ENCODE measurements around the gene TRIM74.
"Not testable (repeated sequence)": the region's sequence is repeated elsewhere in the genome, so short reads cannot be mapped to it uniquely, and the experiment has no call there.

Gene TRIM74

DNA sequence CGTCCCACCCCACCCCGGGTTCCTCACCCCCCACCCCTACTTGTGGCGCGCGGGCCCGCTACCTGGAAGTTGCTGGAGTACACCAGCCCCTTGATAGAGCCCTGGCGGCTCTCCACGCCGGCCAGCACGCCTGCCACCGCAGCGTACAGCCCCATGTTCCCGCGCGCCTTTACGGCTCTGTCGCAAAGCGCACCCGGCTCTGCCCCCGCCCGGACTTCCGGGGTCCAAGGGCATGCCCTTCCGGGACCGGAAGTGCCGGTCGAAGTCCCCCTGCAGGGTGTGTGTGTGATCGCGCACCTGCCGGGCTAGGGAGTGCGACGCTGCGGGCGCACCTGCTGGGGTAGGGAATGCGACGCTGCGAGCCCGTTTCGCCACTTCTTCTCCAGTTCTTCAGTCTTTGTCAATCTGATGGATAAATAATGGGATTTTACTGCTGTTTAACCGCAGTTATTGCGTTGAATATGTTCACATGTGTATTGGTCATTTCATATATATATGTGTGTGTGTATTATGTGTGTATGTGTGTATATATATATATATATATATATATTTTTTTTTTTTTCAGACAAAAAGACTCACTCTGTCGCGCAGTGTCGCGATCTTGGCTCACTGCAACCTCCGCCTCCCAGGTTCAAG lies 14.6 kb downstream of the TRIM74 start:
- not testable (repeated sequence) for DNase-seq

DNA sequence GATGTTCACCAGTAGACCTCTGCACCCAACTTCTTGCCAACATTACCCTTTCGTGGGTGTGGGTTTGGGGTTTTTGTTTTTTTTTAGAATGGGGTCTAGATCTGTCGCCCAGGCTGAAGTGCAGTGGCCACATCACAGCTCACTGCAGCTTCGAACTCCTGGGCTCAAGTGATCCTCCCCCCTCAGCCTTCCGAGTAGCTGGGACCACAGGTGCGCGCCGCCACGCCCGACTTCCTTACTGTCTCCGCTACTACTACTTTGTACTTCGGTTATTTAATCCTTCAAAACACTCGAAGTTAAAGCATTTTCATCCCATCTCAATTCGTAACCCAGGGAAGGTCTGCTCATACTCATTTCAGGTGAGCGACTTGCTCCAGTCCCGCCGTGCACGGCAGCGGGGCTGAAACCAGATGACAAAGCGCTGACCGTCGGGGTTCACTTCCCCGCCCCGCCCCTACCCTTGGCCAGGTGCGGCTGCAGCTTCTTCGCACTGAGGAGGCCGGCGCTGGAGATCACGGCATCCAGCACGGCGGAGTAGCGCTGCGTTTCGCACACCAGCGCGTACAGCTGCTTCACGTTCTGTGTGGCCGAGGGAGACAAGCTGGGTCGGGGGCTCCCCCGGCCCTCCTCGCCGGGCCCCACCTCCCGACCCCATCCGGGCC lies 15.2 kb downstream of the TRIM74 start:
- DNase-seq: not testable (repeated sequence)

DNA sequence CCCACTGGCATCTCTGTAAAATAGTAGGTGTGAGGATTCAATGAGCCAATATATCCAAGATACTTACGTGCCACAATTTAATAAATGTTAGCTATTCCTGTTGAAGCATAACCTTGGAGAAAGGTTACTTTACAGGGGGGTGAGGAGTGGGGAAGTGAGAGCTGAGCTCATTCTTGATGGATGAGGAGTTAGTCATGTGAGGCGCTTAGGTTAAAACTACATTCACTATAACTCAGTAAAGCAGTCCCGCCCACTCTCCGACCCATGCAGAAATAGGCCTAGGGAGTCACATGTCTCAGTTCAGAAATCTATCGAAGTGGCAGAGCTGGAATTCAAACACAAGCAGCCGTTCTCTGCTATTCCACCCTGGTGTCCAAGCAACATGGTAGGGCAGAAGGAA lies 18.8 kb downstream of the TRIM74 start:
- DNase-seq: not testable (repeated sequence)

DNA sequence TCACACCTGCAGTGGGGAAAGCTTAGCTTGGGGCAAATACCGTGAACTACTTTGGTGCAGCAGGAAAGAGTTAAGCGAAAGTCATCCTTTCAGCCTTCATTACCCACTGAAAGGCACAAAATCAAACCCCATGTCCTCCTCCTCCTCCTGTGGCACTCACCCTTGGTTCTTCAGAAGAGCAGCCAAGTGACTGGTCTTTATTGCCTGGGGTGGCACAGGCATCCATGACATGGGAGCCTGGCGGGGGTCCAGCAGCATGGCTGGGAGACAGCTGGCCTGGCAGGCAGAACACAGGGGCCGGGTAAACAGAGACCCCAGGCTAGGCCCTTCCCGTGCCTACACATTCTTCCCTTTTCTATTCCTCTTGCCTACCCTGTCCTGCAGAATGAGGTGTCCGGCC lies 19.6 kb downstream of the TRIM74 start:
- not testable (repeated sequence) for DNase-seq

DNA sequence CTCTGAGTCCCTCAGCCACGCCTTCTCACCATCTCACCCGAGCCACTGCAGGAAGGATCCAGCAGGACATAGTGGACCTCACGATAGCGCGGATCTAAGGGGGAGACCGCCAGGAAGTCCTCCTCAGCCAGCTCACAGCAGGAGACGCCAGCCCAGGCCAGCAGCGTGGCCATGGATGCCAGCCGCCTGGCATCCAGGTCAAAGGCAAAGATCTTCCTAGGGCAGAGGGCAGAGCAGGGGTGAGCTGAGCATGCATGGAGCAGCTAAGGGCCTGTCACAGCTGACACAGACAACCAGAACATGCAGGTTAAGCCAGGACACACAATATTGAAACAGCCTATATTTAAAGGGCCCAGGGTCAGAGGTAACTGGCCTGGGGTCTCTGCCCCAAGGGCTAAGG lies 20.0 kb downstream of the TRIM74 start:
- not testable (repeated sequence) for DNase-seq

DNA sequence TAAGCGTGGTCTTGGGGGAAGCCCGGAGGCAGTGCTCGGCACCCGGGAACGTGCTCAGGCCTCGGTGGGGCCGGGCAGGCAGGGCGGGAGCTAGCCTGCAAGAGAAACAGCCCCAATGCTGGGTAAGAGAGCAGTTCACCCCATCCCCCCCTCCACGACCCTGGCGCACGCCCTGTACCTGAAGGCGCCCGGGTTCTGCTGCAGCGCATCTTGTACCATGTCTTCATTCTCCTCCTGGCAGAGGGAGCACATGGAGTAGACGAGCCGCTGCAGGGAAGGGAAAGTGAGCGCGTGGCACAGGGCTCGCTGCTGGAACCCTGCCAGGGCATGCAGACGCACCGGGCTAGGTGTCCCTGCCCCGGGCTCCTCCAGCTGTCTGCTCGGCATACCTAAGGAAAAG lies 20.6 kb downstream of the TRIM74 start:
- not testable (repeated sequence) for DNase-seq

DNA sequence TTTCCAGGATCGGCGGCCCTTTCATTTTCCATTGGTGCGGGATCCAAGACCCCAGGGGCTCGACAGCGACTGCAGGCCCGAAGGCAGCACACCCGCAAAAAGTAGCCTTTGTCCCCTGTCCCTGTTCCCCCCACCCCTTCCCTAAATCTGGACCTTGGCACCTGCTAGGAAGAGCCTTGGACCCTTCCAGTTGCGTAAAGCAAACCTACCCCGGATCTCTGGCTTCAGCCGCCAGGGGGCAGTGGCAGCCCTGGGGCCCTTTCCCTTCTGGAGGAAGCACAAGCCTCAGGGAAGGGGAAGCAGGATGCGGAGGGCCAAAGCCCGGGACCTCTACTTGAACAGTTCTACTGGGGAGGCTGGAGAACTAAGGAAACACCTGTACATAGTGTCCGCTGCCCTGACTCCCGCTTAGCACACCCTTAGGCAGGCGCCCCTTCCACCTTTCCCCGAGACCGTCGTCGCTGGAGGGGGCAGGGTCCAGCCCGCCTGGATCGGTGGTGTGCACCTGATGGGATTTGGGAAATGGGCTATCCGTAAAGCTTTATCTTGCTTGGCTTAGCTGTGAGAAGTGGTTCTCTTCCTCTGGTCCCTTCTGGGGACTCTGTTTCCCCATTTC lies 23.0 kb downstream of the TRIM74 start:
- not testable (repeated sequence) for DNase-seq

DNA sequence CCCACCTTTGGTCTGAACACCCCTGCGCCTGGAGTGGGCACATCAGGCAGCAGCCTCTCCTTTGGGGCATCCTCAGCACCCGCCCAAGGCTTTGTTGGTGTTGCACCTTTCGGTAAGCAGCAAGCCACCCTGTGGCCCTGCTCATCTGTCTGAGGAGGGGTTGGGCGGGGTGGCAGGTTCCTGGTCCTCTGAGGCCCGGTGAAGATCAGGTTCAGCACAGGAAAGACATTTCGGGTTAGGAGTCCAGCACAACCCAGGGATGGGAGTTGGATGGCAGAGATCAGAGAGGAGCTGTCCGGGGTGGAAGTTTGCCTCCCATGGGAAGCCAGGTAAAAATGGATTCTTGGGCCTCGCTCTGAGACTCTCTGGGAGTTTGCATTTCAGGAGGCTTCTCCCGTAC lies 23.7 kb downstream of the TRIM74 start:
- not testable (repeated sequence) for DNase-seq

DNA sequence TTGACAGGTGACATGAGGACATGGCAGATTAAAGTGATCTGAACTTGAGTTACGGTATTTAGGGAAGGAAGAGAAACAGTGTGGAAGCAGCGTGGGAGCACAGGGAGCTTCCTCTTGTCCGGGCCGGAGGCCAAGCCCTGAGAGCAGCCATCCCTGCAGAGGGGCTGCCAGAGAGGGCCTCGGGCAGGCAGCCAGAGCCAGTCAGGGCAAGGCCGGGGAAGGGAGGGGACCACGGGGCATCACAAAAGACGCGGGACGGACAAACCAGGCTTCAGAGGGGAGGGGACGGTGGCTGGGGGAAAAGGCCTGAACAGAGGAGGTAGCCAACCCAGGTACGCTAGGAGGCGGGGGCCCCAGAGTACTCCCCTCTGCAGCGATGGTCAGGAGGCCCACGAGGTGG lies 24.3 kb downstream of the TRIM74 start:
- DNase-seq: not testable (repeated sequence)

DNA sequence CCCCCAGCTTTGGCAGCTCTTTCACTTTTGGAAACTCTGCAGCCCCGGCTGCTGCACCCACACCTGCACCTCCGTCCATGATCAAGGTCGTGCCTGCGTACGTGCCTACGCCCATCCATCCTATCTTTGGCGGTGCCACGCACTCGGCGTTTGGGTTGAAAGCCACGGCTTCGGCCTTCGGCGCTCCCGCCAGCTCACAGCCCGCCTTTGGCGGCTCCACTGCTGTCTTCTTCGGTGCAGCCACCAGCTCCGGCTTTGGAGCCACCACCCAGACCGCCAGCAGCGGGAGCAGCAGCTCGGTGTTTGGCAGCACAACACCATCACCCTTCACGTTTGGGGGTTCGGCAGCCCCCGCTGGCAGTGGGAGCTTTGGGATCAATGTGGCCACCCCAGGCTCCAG lies 26.3 kb downstream of the TRIM74 start:
- DNase-seq: not testable (repeated sequence)

DNA sequence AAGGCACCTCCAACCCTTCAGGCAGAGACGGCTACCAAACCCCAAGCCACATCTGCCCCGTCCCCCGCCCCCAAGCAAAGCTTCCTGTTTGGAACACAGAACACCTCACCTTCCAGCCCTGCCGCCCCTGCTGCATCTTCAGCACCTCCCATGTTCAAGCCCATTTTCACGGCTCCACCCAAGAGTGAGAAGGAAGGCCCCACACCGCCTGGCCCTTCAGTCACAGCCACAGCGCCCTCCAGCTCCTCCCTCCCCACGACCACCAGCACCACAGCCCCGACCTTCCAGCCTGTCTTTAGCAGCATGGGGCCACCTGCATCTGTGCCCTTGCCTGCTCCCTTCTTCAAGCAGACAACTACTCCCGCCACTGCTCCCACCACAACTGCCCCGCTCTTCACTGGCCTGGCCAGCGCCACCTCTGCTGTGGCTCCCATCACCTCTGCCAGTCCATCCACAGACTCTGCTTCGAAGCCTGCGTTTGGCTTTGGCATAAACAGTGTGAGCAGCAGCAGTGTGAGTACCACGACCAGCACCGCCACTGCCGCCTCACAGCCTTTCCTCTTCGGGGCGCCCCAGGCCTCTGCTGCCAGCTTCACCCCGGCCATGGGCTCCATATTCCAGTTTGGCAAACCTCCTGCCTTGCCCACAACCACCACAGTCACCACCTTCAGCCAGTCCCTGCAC lies 27.1 kb downstream of the TRIM74 start:
- DNase-seq: not testable (repeated sequence)

DNA sequence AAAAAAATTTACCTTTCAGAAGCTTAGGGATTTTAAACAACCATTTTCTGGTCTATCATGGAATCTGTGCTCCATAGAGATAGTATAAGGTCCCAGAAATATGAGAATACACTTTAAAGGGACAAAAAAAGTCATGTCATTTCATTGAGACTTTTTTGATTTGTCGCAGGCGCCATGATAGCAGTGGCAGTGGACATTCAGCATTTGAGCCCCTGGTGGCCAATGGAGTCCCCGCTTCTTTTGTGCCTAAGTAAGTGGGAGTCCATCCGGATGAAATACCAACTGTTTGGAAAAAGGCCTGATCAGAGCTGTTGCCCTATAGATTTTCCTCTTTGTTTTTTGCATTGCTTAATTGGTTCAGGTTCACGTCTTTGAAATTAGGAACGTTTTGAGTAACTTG lies 41.0 kb downstream of the TRIM74 start:
- DNase-seq: not testable (repeated sequence)

DNA sequence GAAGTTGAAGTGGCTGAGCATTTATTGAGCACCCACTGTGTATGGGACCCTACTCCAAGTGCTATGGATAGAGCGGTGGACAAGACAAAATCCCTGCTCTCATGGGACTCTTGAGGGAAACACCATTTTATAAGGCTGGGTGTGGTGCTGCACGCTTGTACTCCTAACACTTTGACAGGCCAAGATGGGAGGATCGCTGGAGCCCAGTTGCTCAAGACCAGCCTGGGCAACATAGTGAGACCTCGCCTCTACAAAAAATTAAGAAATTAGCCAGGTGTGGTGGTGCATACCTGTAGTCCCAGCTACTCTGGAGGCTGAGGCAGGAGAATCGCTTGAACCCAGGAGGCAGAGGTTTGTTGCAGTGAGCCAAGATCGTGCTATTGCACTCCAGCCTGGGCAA lies 41.5 kb downstream of the TRIM74 start:
- not testable (repeated sequence) for DNase-seq

DNA sequence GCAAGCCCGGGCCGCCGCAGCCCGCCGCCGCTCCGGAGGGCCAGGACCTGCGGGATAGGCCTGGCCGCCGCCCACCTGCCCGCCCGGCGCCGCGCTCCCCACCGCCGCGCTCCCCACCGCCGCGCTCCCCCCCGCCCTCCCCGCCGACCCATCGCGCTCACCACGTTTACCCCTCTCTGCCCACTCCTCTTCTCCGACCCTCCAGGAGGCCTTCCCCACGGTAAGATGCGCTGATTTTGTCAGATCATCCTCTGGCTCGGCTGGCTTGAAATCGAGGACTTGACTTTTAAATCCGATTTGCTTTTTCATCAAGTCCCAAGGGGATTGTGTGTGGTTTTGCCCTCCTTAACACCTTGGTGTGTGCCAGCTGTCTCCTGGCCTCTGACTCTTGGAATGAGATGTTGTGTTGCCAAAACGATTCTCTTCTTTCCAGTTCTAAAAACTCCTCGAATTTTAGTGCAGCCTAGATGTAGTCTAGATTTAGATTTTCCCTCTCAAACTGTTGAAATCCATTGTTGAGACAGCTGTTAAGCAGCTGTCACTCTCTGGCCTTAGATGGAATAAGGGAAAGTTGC lies 43.6 kb downstream of the TRIM74 start:
- no peak for DNase-seq

DNA sequence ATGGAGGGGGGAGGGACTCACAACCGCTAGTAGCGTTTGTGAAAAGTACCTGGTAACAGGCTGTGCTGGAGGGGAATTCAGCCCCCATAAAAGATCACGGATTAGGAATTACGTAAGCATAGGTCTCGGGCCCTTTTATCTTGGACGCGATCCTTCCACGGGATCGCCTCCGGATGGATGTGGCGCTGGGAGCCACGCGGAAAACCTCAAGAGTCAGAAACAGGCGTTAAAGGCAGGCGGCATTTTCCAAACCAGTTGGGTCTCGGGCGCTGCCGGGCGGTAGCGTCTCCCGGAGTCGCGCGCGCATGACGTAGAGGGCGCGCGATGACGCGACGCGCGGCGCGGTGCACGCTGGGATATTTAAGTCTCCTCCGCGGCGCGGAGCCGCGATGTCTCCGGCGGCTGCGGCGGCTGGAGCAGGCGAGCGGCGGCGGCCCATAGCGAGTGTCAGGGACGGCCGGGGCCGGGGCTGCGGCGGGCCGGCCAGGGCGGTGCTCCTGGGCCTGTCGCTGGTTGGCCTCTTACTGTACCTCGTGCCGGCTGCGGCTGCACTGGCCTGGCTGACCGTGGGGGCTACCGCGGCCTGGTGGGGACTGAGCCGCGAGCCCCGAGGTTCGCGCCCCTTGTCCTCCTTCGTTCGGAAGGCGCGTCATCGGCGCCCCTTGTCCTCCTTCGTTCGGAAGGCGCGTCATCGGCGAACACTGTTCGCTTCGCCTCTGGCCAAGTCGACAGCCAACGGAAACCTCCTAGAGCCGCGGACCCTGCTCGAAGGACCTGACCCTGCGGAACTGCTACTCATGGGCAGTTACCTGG lies 44.3 kb downstream of the TRIM74 start, which contains the start of gene POM121:
Gene POM121 (plus strand): TSS at position 363 of the 813 bp plus-strand sequence. CDS start 27 bp downstream, at position 390.
- DNase-seq: peak; percentile 66

DNA sequence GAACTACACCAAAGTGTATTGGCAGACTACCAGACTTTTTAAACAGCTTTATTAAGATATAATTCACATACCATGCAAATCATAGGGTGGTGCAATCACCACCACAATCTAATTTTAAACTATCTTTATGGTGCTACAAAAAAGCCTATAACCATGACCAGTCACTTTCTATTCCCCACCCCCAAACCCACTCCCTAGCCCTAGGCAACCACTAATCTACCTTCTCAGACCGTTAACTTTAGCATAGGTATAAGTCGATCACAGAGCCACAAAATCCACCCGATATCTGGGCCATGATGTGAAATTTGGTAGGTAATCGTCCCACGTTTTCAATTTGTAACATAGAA lies 44.9 kb downstream of the TRIM74 start:
- no peak for DNase-seq

DNA sequence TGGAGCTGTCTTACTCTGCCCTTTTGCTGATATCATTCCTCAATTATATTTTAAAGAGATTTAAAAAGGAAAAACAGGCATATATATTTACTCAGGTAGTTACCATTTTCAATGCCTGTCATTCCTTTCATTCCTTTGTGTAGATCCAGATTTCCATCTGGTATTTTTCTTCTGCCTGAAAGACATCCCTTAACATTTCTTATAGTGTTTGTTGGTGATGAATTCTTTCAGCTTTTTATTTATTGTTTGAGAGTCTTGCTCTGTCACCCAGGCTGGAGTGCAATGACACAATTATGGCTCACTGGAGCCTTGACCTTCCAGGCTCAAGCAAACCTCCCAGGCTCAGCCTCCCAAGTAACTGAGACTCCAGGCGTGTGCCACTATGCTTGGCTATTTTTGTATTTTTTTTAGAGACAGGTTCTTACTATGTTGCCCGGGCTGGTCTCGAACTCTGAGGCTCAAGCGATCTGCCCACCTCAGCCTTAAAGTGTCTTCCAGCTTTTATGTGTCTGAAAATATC lies 50.0 kb downstream of the TRIM74 start:
- DNase-seq: no peak

DNA sequence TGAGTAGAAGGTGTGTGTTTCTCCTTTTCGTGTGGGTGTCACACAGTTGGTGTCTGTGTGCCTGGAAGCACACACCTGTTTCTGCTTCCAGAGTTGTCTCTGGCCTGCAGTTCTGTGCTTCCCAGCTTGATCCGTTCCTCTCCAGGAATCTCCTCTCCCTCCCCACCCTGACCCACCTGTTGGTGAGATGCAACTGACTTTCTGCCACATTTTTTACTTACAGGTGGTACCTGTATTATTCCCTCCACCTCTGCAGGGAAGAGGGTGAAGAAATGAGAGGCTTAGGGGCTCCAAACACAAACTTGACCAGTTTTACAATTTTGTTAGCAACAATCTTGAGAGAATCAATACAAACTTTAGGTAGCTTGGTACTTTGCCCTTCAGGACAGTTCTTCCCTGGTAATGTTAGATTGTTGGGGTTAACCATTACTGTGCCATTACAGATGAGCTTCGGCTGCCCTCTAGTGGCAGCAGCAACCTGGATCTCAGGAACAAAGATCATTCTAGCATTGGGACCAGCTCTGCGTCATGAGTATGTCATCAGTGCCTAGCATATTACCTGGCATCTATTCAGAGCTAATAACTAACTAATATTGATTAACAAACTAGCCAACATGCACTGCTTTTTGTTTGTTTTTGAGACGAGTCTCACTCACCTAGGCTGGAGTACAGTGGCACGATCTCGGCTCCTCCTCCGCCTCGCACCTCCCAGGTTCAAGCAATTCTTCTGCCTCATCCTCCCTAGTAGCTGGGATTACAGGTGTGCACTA lies 54.3 kb downstream of the TRIM74 start:
- DNase-seq: not testable (repeated sequence)

DNA sequence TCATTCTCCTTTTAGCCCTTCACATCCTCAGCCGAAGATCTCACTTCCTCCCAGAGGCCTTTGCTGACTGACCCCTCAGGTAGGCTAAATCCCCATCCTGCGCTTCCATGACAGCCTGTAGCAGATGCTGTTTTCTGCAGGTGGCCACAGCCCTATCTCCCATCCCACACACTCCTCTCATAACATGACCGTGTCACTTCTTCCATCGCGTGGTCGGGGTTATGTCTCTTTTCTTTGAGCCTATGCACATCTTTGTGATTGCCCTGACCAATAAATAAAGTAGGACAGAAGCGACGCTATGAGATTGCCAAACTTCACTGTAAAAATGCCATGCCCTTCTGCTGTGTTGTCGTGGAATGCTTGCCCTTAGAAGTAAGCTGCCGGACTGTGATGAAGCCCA lies 55.5 kb downstream of the TRIM74 start:
- not testable (repeated sequence) for DNase-seq

DNA sequence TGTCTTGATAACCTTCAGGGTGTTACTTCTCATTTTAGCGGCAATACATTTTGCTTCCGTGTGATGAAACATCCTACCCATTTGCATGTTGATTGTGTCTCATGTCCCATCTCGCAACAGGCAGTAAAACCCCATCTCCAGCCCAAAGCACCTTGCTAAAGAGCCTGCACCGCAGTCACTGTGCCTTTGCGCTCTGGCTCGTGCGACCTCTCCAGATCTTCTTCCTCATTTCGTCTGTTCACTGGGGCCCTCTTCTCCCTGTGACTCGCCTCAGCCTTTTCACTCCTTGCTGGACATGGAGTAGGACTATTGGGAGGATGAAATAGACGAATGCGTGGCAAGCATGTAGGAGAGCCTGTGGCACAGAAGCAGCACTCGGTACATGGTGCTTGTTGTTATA lies 57.9 kb downstream of the TRIM74 start:
- not testable (repeated sequence) for DNase-seq
